Heart left ventricle (tissue), 13 donors: Measurements from ENCODE around the gene AIG1.

Experiments used
- CTCF ChIP-seq, 12 donors: fragments of 200-600 bp; sonication (generic) in 4 of 12; IDR thresholded peaks; one replicate each; pipeline versions ENCODE4 v1.5.0 to v1.8.0; 2018 to 2022; ENCODE audit warnings: antibody characterized with exemption in 12 of 12, mild to moderate bottlenecking in 5 of 12
- POLR2A ChIP-seq, 2 donors: fragments of 450-650 bp; IDR thresholded peaks; one replicate each; pipeline ENCODE4 v1.6.1; 2017; ENCODE audit warnings: antibody characterized with exemption in 2 of 2, mild to moderate bottlenecking in 2 of 2, moderate library complexity in 2 of 2
- donor health status: ischemic (EF 13 %, LVEDD 7.1; RV severe dilation, severe dysfunction).
- donor health status: DM: no; HTN: yes; CAD: no.
- donor health status: DM: no; HTN: no; CAD: no.
- donor health status: ischemic (EF 25% LVEDD 6.9; RV normal size, moderate dysfunction).
- donor health status: ischemic (EF 25% LVEDD 5.7; RV mildly dilated, moderate dysfunction).
- donor health status: ischemic (EF 35%, LVEDD 5.7; RV mildly dilated, moderate dysfunction).
- donor health status: nonischemic (EF 11% LVEDD 7.7; RV severe dilation, severe dysfunction).
- donor health status: DM: yes; HTN: yes; CAD: no.
- donor health status: PGD.
- donor health status: ischemic (EF 29% LVEDD 5.4; RV normal size, mild dysfunction).
- donor health status: nonischemic (EF 23%, LVEDD 6.1; RV moderate dilation, normal function).

- TF ChIP-seq CTCF (IDR thresholded peaks at IDR 0.05), result no peak
- no peak for TF ChIP-seq POLR2A (IDR thresholded peaks at IDR 0.05)
Observed at GRCh38 chr6:143225929-143226328, 165.2 kb downstream of the AIG1 start.
